ENCODE data around the gene FKBP3. TPM values are rescaled to one million over a fixed set of nuclear protein-coding genes. Genes with fewer than 3 reads are reported as not detected.
"Not testable (repeated sequence)": the region's sequence is repeated elsewhere in the genome, so short reads cannot be mapped to it uniquely, and the experiment has no call there.

The FKBP3 gene
- total RNA-seq, 1 donor from 2014 or later: 33.0 TPM

- Histone ChIP-seq H3K9me3 (no peaks in the 10 kb centered on the region), H3K4me1 (no peaks in the 10 kb centered on the region), H3K36me3 (no peaks in the 10 kb centered on the region), H3K27ac (no peak overlapping the region), H3K27me3 (no peaks in the 10 kb centered on the region), H3K4me3 (no peak overlapping the region)
- no peak for TF ChIP-seq CTCF (IDR thresholded peaks at IDR 0.05)
- intact Hi-C loops (cut with DNase I): no loop called here
- no peak for ATAC-seq
- no peak for DNase-seq
Measured at GRCh38 chr14:45156067-45156466, 21.8 kb upstream of the FKBP3 start.

GRCh38 chr14:45150386-45150890, 16.2 kb upstream of the FKBP3 start:
- Histone ChIP-seq H3K36me3 (no peaks in the 10 kb centered on the region), H3K9me3 (no peaks in the 10 kb centered on the region), H3K27me3 (no peaks in the 10 kb centered on the region), H3K4me1 (no peaks in the 10 kb centered on the region), H3K27ac (no peak overlapping the region), H3K4me3 (no peak overlapping the region)
- TF ChIP-seq CTCF (IDR thresholded peaks at IDR 0.05): no peak
- DNase-seq: no peak
- intact Hi-C loops (cut with DNase I): no loop called here
- ATAC-seq: no peak

DNA sequence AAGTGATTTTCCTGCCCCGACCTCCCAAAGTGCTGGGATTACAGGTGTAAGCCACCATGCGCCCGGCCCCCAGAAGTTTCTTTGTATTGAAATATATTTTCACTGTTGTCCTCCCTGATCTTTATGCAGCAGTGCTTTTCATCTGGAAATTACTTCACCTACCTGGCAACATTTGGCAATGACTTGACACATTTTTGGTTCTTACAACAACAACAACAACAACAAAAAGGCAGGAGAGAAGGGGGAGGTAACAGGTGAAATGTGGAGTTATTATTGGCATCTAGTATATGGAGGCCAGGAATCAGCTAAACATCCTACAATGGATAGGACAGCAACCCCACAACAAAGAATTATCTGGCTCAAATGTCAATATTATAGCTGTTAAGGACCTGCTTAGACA, 15.3 kb upstream of the FKBP3 start:
- H3K27ac ChIP-seq: no peak overlapping the region
- intact Hi-C loops (cut with DNase I): no loop called here
- no peaks in the 10 kb centered on the region for H3K27me3 ChIP-seq
- no peak overlapping the region for H3K4me3 ChIP-seq
- DNase-seq (no peak), ATAC-seq (no peak)
- H3K4me1 ChIP-seq: no peaks in the 10 kb centered on the region
- TF ChIP-seq CTCF (IDR thresholded peaks at IDR 0.05): no peak
- no peaks in the 10 kb centered on the region for H3K9me3 ChIP-seq
- H3K36me3 ChIP-seq: no peaks in the 10 kb centered on the region

- no peak overlapping the region for H3K4me3 ChIP-seq
- DNase-seq: no peak
- no peaks in the 10 kb centered on the region for H3K9me3 ChIP-seq
- TF ChIP-seq CTCF (IDR thresholded peaks at IDR 0.05): no peak
- no peaks in the 10 kb centered on the region for H3K4me1 ChIP-seq
- intact Hi-C loops (cut with DNase I): no loop called here
- H3K36me3 ChIP-seq: no peaks in the 10 kb centered on the region
- H3K27ac ChIP-seq: no peak overlapping the region
- no peaks in the 10 kb centered on the region for H3K27me3 ChIP-seq
- ATAC-seq: no peak
Measured at GRCh38 chr14:45145214-45145613, 10.9 kb upstream of the FKBP3 start.

- ATAC-seq (no peak), DNase-seq (no peak)
- intact Hi-C loops (cut with DNase I): no loop called here
- no peak overlapping the region for H3K27ac ChIP-seq
- H3K4me3 ChIP-seq: no peak overlapping the region
- no peaks in the 10 kb centered on the region for H3K9me3 ChIP-seq
- no peaks in the 10 kb centered on the region for H3K36me3 ChIP-seq
- no peaks in the 10 kb centered on the region for H3K27me3 ChIP-seq
- no peaks in the 10 kb centered on the region for H3K4me1 ChIP-seq
- no peak for TF ChIP-seq CTCF (IDR thresholded peaks at IDR 0.05)
Measured at GRCh38 chr14:45144658-45145057, 10.4 kb upstream of the FKBP3 start.

DNA sequence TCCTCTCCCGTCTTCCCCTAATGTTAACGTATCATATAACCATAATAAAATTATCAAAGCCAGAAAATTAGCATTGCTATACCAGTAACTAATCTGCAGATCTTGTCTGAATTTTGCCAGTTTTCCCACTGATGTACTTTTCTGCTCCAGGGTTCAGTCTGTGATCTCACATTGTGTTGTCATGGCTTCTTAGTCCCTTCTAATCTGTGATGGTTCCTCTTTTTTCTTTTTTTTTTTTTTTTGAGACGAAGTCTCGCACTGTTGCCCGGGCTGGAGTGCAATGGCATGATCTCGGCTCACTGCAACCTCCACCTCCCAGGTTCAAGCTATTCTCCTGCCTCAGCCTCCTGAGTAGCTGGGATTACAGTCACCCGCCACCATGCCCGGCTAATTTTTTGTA, 7.8 kb upstream of the FKBP3 start:
- H3K4me3 ChIP-seq; H3K27ac ChIP-seq; H3K36me3 ChIP-seq; ATAC-seq; intact Hi-C loops (cut with DNase I); DNase-seq; H3K27me3 ChIP-seq; H3K9me3 ChIP-seq; H3K4me1 ChIP-seq: not testable (repeated sequence)

All from upper lobe of right lung (tissue), 1 donor.